Epithelial cell of prostate (primary cell): ENCODE measurements around the gene ATL1.
"Not testable (repeated sequence)": the region's sequence is repeated elsewhere in the genome, so short reads cannot be mapped to it uniquely, and the experiment has no call there.

ENCODE experiments used
- DNase-seq: peaks from one replicate; pipeline ENCODE4 v3.0.0-alpha.2; 2011; ENCODE audit warnings: low read depth, low spot score
- H3K27ac ChIP-seq: fragments of 450-650 bp; 2 replicates; pipeline ENCODE4 v1.5.1; 2017; ENCODE audit warnings: mild to moderate bottlenecking

ATL1 gene

GRCh38 chr14:50599700-50600444, 39.9 kb downstream of the ATL1 start:
- peak; percentile 67 for DNase-seq
- peak overlapping the region; percentile 77 for H3K27ac ChIP-seq

- H3K27ac ChIP-seq: peak overlapping the region; percentile 77
- no peak for DNase-seq
Observed at GRCh38 chr14:50600849-50601248, 40.9 kb downstream of the ATL1 start.

- DNase-seq: no peak
- H3K27ac ChIP-seq: peak overlapping the region; percentile 77
Observed at GRCh38 chr14:50601394-50601793, 41.4 kb downstream of the ATL1 start.

GRCh38 chr14:50602035-50602434, 42.1 kb downstream of the ATL1 start:
- DNase-seq: no peak
- H3K27ac ChIP-seq: peak overlapping the region; percentile 77

GRCh38 chr14:50603565-50603964, 43.6 kb downstream of the ATL1 start:
- H3K27ac ChIP-seq: peak overlapping the region; percentile 2
- no peak for DNase-seq

- DNase-seq: no peak
- no peak overlapping the region for H3K27ac ChIP-seq
Observed at GRCh38 chr14:50605766-50606165, 45.8 kb downstream of the ATL1 start.

- H3K27ac ChIP-seq: no peak overlapping the region
Observed at GRCh38 chr14:50606468-50606867, 46.5 kb downstream of the ATL1 start.

GRCh38 chr14:50607181-50607580, 47.2 kb downstream of the ATL1 start:
- H3K27ac ChIP-seq: no peak overlapping the region
- no peak for DNase-seq

More at GRCh38 chr14:50606468-50606867, 46.5 kb downstream of the ATL1 start:
- DNase-seq: no peak

- H3K27ac ChIP-seq: no peak overlapping the region
- no peak for DNase-seq
Observed at GRCh38 chr14:50607761-50608160, 47.8 kb downstream of the ATL1 start.

- no peak for DNase-seq
- no peak overlapping the region for H3K27ac ChIP-seq
Observed at GRCh38 chr14:50608302-50608851, 48.4 kb downstream of the ATL1 start.

GRCh38 chr14:50610465-50610864, 50.5 kb downstream of the ATL1 start:
- no peak overlapping the region for H3K27ac ChIP-seq
- DNase-seq: no peak

GRCh38 chr14:50612806-50613205, 52.9 kb downstream of the ATL1 start:
- no peak overlapping the region for H3K27ac ChIP-seq
- no peak for DNase-seq

- no peak for DNase-seq
- no peak overlapping the region for H3K27ac ChIP-seq
Observed at GRCh38 chr14:50615056-50615455, 55.1 kb downstream of the ATL1 start.

GRCh38 chr14:50615552-50615951, 55.6 kb downstream of the ATL1 start:
- H3K27ac ChIP-seq: no peak overlapping the region
- DNase-seq: no peak

- H3K27ac ChIP-seq: no peak overlapping the region
- DNase-seq: no peak
Observed at GRCh38 chr14:50616275-50616674, 56.3 kb downstream of the ATL1 start.

GRCh38 chr14:50619569-50620141, 59.7 kb downstream of the ATL1 start:
- no peak for DNase-seq
- no peak overlapping the region for H3K27ac ChIP-seq

GRCh38 chr14:50620341-50620740, 60.4 kb downstream of the ATL1 start:
- DNase-seq: no peak
- H3K27ac ChIP-seq: no peak overlapping the region

- no peak for DNase-seq
- no peak overlapping the region for H3K27ac ChIP-seq
Observed at GRCh38 chr14:50622978-50623377, 63.0 kb downstream of the ATL1 start.

GRCh38 chr14:50624447-50624846, 64.5 kb downstream of the ATL1 start:
- no peak overlapping the region for H3K27ac ChIP-seq
- no peak for DNase-seq

GRCh38 chr14:50624947-50625346, 65.0 kb downstream of the ATL1 start:
- H3K27ac ChIP-seq, DNase-seq: not testable (repeated sequence)

GRCh38 chr14:50631408-50631821, 71.5 kb downstream of the ATL1 start:
- no peak for DNase-seq
- H3K27ac ChIP-seq: no peak overlapping the region

- H3K27ac ChIP-seq: no peak overlapping the region
- DNase-seq: no peak
Observed at GRCh38 chr14:50633954-50634353, 74.0 kb downstream of the ATL1 start.
